Stimulated activated CD4-positive, alpha-beta T cell treated with anti-CD3 and anti-CD28 coated beads, Interleukin-1b, Interleukin-23, amount 100 ng/mL, for 1 hour (primary cell): ENCODE data around the gene GARNL3.

ENCODE experiments used
- DNase-seq, 2 donors: peaks; one replicate each; pipeline ENCODE4 v3.0.0-alpha.2; 2020; ENCODE audit warnings: low read depth in 2 of 2

The GARNL3 gene

GRCh38 chr9:127264462-127265219, at the start of gene GARNL3:
Gene GARNL3 (plus strand): TSS chr9:127264774. CDS start chr9:127264878, 104 bp downstream.
- DNase-seq: no peak

GRCh38 chr9:127215268-127216209, 49.0 kb upstream of the GARNL3 start:
- DNase-seq: no peak

GRCh38 chr9:127216210-127216887, 48.2 kb upstream of the GARNL3 start:
- DNase-seq: no peak

GRCh38 chr9:127216888-127217217, 47.7 kb upstream of the GARNL3 start:
- no peak for DNase-seq

- no peak for DNase-seq
Measured at GRCh38 chr9:127218818-127219217, 45.8 kb upstream of the GARNL3 start.

GRCh38 chr9:127219520-127219919, 45.1 kb upstream of the GARNL3 start:
- DNase-seq: no peak

- DNase-seq: no peak
Measured at GRCh38 chr9:127221695-127222094, 42.9 kb upstream of the GARNL3 start.

- no peak for DNase-seq
Measured at GRCh38 chr9:127222388-127223095, 42.0 kb upstream of the GARNL3 start.

- no peak for DNase-seq
Measured at GRCh38 chr9:127223266-127223665, 41.3 kb upstream of the GARNL3 start.

GRCh38 chr9:127223810-127224177, 40.8 kb upstream of the GARNL3 start:
- DNase-seq: no peak

- peak; percentile 69 to 80 for DNase-seq
Measured at GRCh38 chr9:127224178-127224882, 40.2 kb upstream of the GARNL3 start.

- peak; percentile 89 to 91 for DNase-seq
Measured at GRCh38 chr9:127224883-127225739, 39.5 kb upstream of the GARNL3 start.

GRCh38 chr9:127225801-127226625, 38.6 kb upstream of the GARNL3 start:
- no peak for DNase-seq

GRCh38 chr9:127229691-127230417, 34.7 kb upstream of the GARNL3 start:
- no peak for DNase-seq

- DNase-seq: no peak
Measured at GRCh38 chr9:127231666-127232065, 32.9 kb upstream of the GARNL3 start.

GRCh38 chr9:127232833-127233549, 31.6 kb upstream of the GARNL3 start:
- DNase-seq: no peak

GRCh38 chr9:127233550-127233949, 31.0 kb upstream of the GARNL3 start:
- no peak for DNase-seq

- no peak for DNase-seq
Measured at GRCh38 chr9:127233989-127234388, 30.6 kb upstream of the GARNL3 start.
